ENCODE results near the gene PDK1. TPM values are rescaled to one million over a fixed set of nuclear protein-coding genes. Genes with fewer than 3 reads are reported as not detected.
"Not testable (repeated sequence)": the region's sequence is repeated elsewhere in the genome, so short reads cannot be mapped to it uniquely, and the experiment has no call there.

Gene PDK1
- total RNA-seq, 1 donor from 2014 or later = 65.2 TPM

- H3K4me3 ChIP-seq = no peak overlapping the region
- no peak overlapping the region for H3K9ac ChIP-seq
- peaks cover 32% of the 10 kb centered on the region for H3K9me3 Mint-ChIP-seq
- DNase-seq (ENCODE audit: low spot score) = no peak
- H4K20me1 ChIP-seq (ENCODE audit: low read depth) = no peaks in the 10 kb centered on the region
- no peaks in the 10 kb centered on the region for H3K27me3 Mint-ChIP-seq (ENCODE audit: insufficient read depth, low read depth)
- peaks cover 27% of the 10 kb centered on the region for H3K36me3 ChIP-seq
- H3K4me3 Mint-ChIP-seq = no peak overlapping the region
- H3K27ac ChIP-seq = no peak overlapping the region
- no peak overlapping the region for H3K27ac Mint-ChIP-seq
- no peaks in the 10 kb centered on the region for H3K4me1 ChIP-seq
- no peak overlapping the region for H3K4me2 ChIP-seq
- TF ChIP-seq CTCF (IDR thresholded peaks at IDR 0.05) = no peak
- no peak for TF ChIP-seq EZH2phosphoT487 (IDR thresholded peaks at IDR 0.05)
- no peak for TF ChIP-seq EZH2 (IDR thresholded peaks at IDR 0.05)
- no peak overlapping the region for H2AFZ ChIP-seq (replicated peaks)
- no peaks in the 10 kb centered on the region for H3K27me3 ChIP-seq
- peaks cover 12% of the 10 kb centered on the region for H3K79me2 ChIP-seq (ENCODE audit: low read depth)
- H3F3A ChIP-seq (ENCODE audit: low read depth) = peaks cover 7% of the 10 kb centered on the region
- no peaks in the 10 kb centered on the region for H3K4me1 Mint-ChIP-seq
- peaks cover 16% of the 10 kb centered on the region for H3K9me3 ChIP-seq (ENCODE audit: low read depth)
- H3K36me3 Mint-ChIP-seq = peaks cover 59% of the 10 kb centered on the region
Observed at GRCh38 chr2:172580544-172580943, 24.7 kb downstream of the PDK1 start.

GRCh38 chr2:172582656-172583055 is 26.8 kb downstream of the PDK1 start:
- peaks cover 5% of the 10 kb centered on the region for H3K79me2 ChIP-seq (ENCODE audit: low read depth)
- no peaks in the 10 kb centered on the region for H4K20me1 ChIP-seq (ENCODE audit: low read depth)
- no peak overlapping the region for H3K4me3 Mint-ChIP-seq
- no peak overlapping the region for H3K27ac Mint-ChIP-seq
- H3K4me1 ChIP-seq = no peaks in the 10 kb centered on the region
- peaks cover 7% of the 10 kb centered on the region for H3F3A ChIP-seq (ENCODE audit: low read depth)
- H3K9ac ChIP-seq = no peak overlapping the region
- peaks cover 25% of the 10 kb centered on the region for H3K36me3 ChIP-seq
- no peak overlapping the region for H3K4me3 ChIP-seq
- H3K36me3 Mint-ChIP-seq = peaks cover 62% of the 10 kb centered on the region
- H3K4me2 ChIP-seq = no peak overlapping the region
- no peak for DNase-seq (ENCODE audit: low spot score)
- H3K27me3 ChIP-seq = no peaks in the 10 kb centered on the region
- H2AFZ ChIP-seq (replicated peaks) = no peak overlapping the region
- no peak overlapping the region for H3K27ac ChIP-seq
- H3K9me3 ChIP-seq (ENCODE audit: low read depth) = peaks cover 12% of the 10 kb centered on the region
- H3K9me3 Mint-ChIP-seq = peaks cover 25% of the 10 kb centered on the region
- H3K4me1 Mint-ChIP-seq = no peaks in the 10 kb centered on the region
- TF ChIP-seq EZH2 (IDR thresholded peaks at IDR 0.05) = no peak
- no peak for TF ChIP-seq EZH2phosphoT487 (IDR thresholded peaks at IDR 0.05)
- TF ChIP-seq CTCF (IDR thresholded peaks at IDR 0.05) = no peak
- H3K27me3 Mint-ChIP-seq (ENCODE audit: insufficient read depth, low read depth) = no peaks in the 10 kb centered on the region

- H3K36me3 ChIP-seq = peaks cover 16% of the 10 kb centered on the region
- Mint-ChIP-seq H3K4me3 (no peak overlapping the region), H3K27ac (no peak overlapping the region), H3K4me1 (no peaks in the 10 kb centered on the region), H3K9me3 (peaks cover 11% of the 10 kb centered on the region), H3K36me3 (peaks cover 69% of the 10 kb centered on the region), H3K27me3 (ENCODE audit: insufficient read depth, low read depth) (no peaks in the 10 kb centered on the region)
- H3K27ac ChIP-seq = no peak overlapping the region
- H3K79me2 ChIP-seq (ENCODE audit: low read depth) = no peaks in the 10 kb centered on the region
- H3F3A ChIP-seq (ENCODE audit: low read depth) = peaks cover 2% of the 10 kb centered on the region
- no peaks in the 10 kb centered on the region for H3K9me3 ChIP-seq (ENCODE audit: low read depth)
- H3K4me1 ChIP-seq = no peaks in the 10 kb centered on the region
- no peaks in the 10 kb centered on the region for H4K20me1 ChIP-seq (ENCODE audit: low read depth)
- no peak overlapping the region for H3K4me2 ChIP-seq
- no peak overlapping the region for H3K4me3 ChIP-seq
- TF ChIP-seq EZH2 (IDR thresholded peaks at IDR 0.05) = no peak
- TF ChIP-seq EZH2phosphoT487 (IDR thresholded peaks at IDR 0.05) = no peak
- TF ChIP-seq CTCF (IDR thresholded peaks at IDR 0.05) = no peak
- no peaks in the 10 kb centered on the region for H3K27me3 ChIP-seq
- H2AFZ ChIP-seq (replicated peaks) = no peak overlapping the region
- no peak for DNase-seq (ENCODE audit: low spot score)
- no peak overlapping the region for H3K9ac ChIP-seq
Observed at GRCh38 chr2:172586245-172586891, 30.5 kb downstream of the PDK1 start.

- DNase-seq (ENCODE audit: low spot score); H3F3A ChIP-seq (ENCODE audit: low read depth); H3K79me2 ChIP-seq (ENCODE audit: low read depth); H3K4me2 ChIP-seq; H3K27me3 ChIP-seq; H3K27ac ChIP-seq; H3K4me1 Mint-ChIP-seq; H4K20me1 ChIP-seq (ENCODE audit: low read depth); H3K27ac Mint-ChIP-seq; H3K4me3 Mint-ChIP-seq; H3K4me3 ChIP-seq; H3K9me3 ChIP-seq (ENCODE audit: low read depth); H2AFZ ChIP-seq (replicated peaks); H3K27me3 Mint-ChIP-seq (ENCODE audit: insufficient read depth, low read depth); H3K9ac ChIP-seq; H3K4me1 ChIP-seq: not testable (repeated sequence)
- H3K9me3 Mint-ChIP-seq = peaks cover 11% of the 10 kb centered on the region
- peaks cover 16% of the 10 kb centered on the region for H3K36me3 ChIP-seq
- peaks cover 65% of the 10 kb centered on the region for H3K36me3 Mint-ChIP-seq
Observed at GRCh38 chr2:172587231-172587630, 31.3 kb downstream of the PDK1 start.
